ENCODE data around the gene FFAR3. TPM values are rescaled to one million over a fixed set of nuclear protein-coding genes. Genes with fewer than 3 reads are reported as not detected.
"Not testable (repeated sequence)": the region's sequence is repeated elsewhere in the genome, so short reads cannot be mapped to it uniquely, and the experiment has no call there.

Gene FFAR3
- total and polyA plus RNA-seq, 10 donors, result 0.30 to 3.2 (median 0.73) TPM; not detected in 1

- 67 to 84% (median 72%) methylated on average over 6 of the region's 6 CpGs for WGBS, 5 donors
- intact Hi-C loops (cut with DNase I; ENCODE audit: low total_unique reads), result loop anchor here (10.0 kb wide), 1 partner anchor 139 kb away; the partner anchor contains the start of gene KRTDAP
Observed at GRCh38 chr19:35355791-35356460, 2.3 kb upstream of the FFAR3 start.

GRCh38 chr19:35358834-35359233 is 574 bp downstream of the FFAR3 start:
- H3K4me1 ChIP-seq, result peaks cover 3 to 16% (median 9%) of the 10 kb centered on the region in 6 donors
- H3K27me3 ChIP-seq (replicated peaks in 1 of 7); H3K36me3 ChIP-seq; H3K4me3 ChIP-seq; H3K27ac ChIP-seq; H3K9me3 ChIP-seq: not testable (repeated sequence)
- 68 to 90% (median 79%) methylated on average over 8 to 11 of the region's 16 CpGs; no CpG with 5 or more reads in 1 of the 5 donors for WGBS, 5 donors
- intact Hi-C loops (cut with DNase I; ENCODE audit: low total_unique reads), result loop anchor here (10.0 kb wide), 1 partner anchor 136 kb away; the partner anchor contains the start of gene KRTDAP
- DNase-seq, result peak; percentile 32

More at GRCh38 chr19:35355791-35356460, 2.3 kb upstream of the FFAR3 start:
- peak; percentile 30 for DNase-seq
- no peak overlapping the region for H3K27ac ChIP-seq
- H3K9me3 ChIP-seq, result no peaks in the 10 kb centered on the region
- peaks cover 3 to 37% (median 20%) of the 10 kb centered on the region in 6 donors for H3K4me1 ChIP-seq
- no peak for TF ChIP-seq POLR2AphosphoS5 (IDR thresholded peaks at IDR 0.05)
- TF ChIP-seq CTCF (IDR thresholded peaks at IDR 0.05 in 8 of 11, conservative IDR thresholded peaks at IDR 0.05 in 3 of 11), result no peak
- no peak for TF ChIP-seq POLR2A (IDR thresholded peaks at IDR 0.05)
- no peak overlapping the region for H3K4me3 ChIP-seq
- no peaks in the 10 kb centered on the region for H3K36me3 ChIP-seq
- peaks cover 0 to 16% (median 0%) of the 10 kb centered on the region in 7 donors for H3K27me3 ChIP-seq (replicated peaks in 1 of 7)

GRCh38 chr19:35359395-35359794 is 1.1 kb downstream of the FFAR3 start:
- not testable (repeated sequence) for H3K9me3 ChIP-seq; H3K27me3 ChIP-seq (replicated peaks in 1 of 7); H3K27ac ChIP-seq; H3K4me3 ChIP-seq; H3K36me3 ChIP-seq
- 83 to 91% (median 89%) methylated on average over 9 to 21 of the region's 21 CpGs for WGBS, 5 donors
- H3K4me1 ChIP-seq, result peaks cover 3 to 13% (median 9%) of the 10 kb centered on the region in 6 donors
- peak; percentile 51 for DNase-seq
- intact Hi-C loops (cut with DNase I; ENCODE audit: low total_unique reads), result loop anchor here (10.0 kb wide), 1 partner anchor 135 kb away; the partner anchor contains the start of gene KRTDAP

- H3K36me3 ChIP-seq; intact Hi-C loops (cut with DNase I; ENCODE audit: low total_unique reads); H3K27ac ChIP-seq; H3K9me3 ChIP-seq; H3K27me3 ChIP-seq (replicated peaks in 1 of 7); H3K4me3 ChIP-seq; DNase-seq: not testable (repeated sequence)
- peaks cover 3 to 13% (median 9%) of the 10 kb centered on the region in 6 donors for H3K4me1 ChIP-seq
- 50 to 100% (median 86%) methylated on average over 1 to 2 of the region's 5 CpGs; no CpG with 5 or more reads in 2 of the 5 donors for WGBS, 5 donors
Observed at GRCh38 chr19:35360081-35360480, 1.8 kb downstream of the FFAR3 start.

GRCh38 chr19:35360880-35361420 is 2.7 kb downstream of the FFAR3 start:
- WGBS, 5 donors, result 12 to 66% (median 39%) methylated on average over 2 to 5 of the region's 5 CpGs; no CpG with 5 or more reads in 1 of the 5 donors
- peaks cover 3 to 13% (median 9%) of the 10 kb centered on the region in 6 donors for H3K4me1 ChIP-seq
- H3K36me3 ChIP-seq, result no peaks in the 10 kb centered on the region
- no peaks in the 10 kb centered on the region for H3K9me3 ChIP-seq
- no peak for DNase-seq
- no peak for TF ChIP-seq POLR2AphosphoS5 (IDR thresholded peaks at IDR 0.05)
- TF ChIP-seq CTCF (IDR thresholded peaks at IDR 0.05 in 8 of 11, conservative IDR thresholded peaks at IDR 0.05 in 3 of 11), result no peak
- TF ChIP-seq POLR2A (IDR thresholded peaks at IDR 0.05), result no peak
- H3K4me3 ChIP-seq, result no peak overlapping the region
- peaks cover 0 to 7% (median 0%) of the 10 kb centered on the region in 7 donors for H3K27me3 ChIP-seq (replicated peaks in 1 of 7)
- intact Hi-C loops (cut with DNase I; ENCODE audit: low total_unique reads), result no loop called here
- no peak overlapping the region for H3K27ac ChIP-seq

Data from spleen (tissue), 11 donors.